ENCODE data around the gene SKI. TPM values are rescaled to one million over a fixed set of nuclear protein-coding genes. Genes with fewer than 3 reads are reported as not detected.

The SKI gene
- total RNA-seq, 1 donor: 48.9 TPM

GRCh38 chr1:2352341-2352896 is 124.3 kb downstream of the SKI start:
- peak; percentile 87 for DNase-seq (ENCODE audit: insufficient read length, low spot score, missing footprints)
- H3K36me3 ChIP-seq (ENCODE audit: insufficient read depth, low read length): no peaks in the 10 kb centered on the region
- TF ChIP-seq, protein P1, sequence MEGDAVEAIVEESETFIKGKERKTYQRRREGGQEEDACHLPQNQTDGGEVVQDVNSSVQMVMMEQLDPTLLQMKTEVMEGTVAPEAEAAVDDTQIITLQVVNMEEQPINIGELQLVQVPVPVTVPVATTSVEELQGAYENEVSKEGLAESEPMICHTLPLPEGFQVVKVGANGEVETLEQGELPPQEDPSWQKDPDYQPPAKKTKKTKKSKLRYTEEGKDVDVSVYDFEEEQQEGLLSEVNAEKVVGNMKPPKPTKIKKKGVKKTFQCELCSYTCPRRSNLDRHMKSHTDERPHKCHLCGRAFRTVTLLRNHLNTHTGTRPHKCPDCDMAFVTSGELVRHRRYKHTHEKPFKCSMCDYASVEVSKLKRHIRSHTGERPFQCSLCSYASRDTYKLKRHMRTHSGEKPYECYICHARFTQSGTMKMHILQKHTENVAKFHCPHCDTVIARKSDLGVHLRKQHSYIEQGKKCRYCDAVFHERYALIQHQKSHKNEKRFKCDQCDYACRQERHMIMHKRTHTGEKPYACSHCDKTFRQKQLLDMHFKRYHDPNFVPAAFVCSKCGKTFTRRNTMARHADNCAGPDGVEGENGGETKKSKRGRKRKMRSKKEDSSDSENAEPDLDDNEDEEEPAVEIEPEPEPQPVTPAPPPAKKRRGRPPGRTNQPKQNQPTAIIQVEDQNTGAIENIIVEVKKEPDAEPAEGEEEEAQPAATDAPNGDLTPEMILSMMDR (IDR thresholded peaks at IDR 0.05; ENCODE audit: extremely low read depth, low read depth, low read length): no peak
- no peaks in the 10 kb centered on the region for H3K9me3 ChIP-seq (ENCODE audit: low read depth, low read length)
- no peak overlapping the region for H3K27ac ChIP-seq (ENCODE audit: low read depth, low read length)
- no peaks in the 10 kb centered on the region for H3K4me1 ChIP-seq (ENCODE audit: insufficient read depth, low read length)
- H3K79me2 ChIP-seq (ENCODE audit: insufficient read depth, low read length): no peaks in the 10 kb centered on the region
- H3K4me2 ChIP-seq (ENCODE audit: insufficient read depth, low read length): no peak overlapping the region
- no peaks in the 10 kb centered on the region for H3K27me3 ChIP-seq (ENCODE audit: insufficient read depth, low read length)
- no peak overlapping the region for H2AFZ ChIP-seq (ENCODE audit: low read length)
- no peak overlapping the region for H3K4me3 ChIP-seq (ENCODE audit: insufficient read depth, low read length)
- H4K20me1 ChIP-seq (ENCODE audit: insufficient read depth, low read length): no peaks in the 10 kb centered on the region

DNA sequence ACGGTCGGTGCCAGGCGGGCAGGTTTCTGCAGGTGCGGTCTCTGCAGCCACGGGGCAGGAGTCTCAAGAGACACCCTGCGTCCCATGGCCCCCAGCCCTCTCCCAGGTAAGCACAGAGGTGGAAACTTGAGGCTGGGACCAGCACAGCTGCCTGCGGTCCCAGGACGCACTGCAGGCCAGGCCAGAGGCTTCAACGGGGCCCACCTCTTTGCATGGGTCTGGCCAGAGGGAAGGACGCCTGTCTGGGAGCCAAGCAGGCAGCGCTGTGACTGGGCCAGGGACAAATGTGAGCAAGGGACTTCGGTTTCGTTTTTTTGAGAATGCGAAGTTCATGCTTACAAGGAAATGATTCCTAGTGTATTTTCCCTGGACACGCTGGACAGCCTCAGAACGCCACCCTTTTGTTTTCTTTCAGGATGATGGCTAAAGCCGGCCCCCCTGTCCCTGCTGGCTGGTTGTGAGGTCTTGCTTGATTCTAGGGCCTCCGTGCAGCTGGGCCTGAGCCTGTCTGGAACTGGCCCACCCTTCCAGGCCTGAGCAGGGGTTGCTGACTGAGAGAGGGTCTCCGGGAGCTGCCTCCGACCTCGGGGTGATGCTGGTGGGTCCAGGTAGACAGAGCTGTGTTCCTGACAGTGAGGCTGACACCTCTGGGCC is 124.9 kb downstream of the SKI start:
- Histone ChIP-seq H3K4me3 (ENCODE audit: insufficient read depth, low read length) (no peak overlapping the region), H3K9me3 (ENCODE audit: low read depth, low read length) (no peaks in the 10 kb centered on the region), H3K36me3 (ENCODE audit: insufficient read depth, low read length) (no peaks in the 10 kb centered on the region), H3K4me2 (ENCODE audit: insufficient read depth, low read length) (no peak overlapping the region), H2AFZ (ENCODE audit: low read length) (peak overlapping the region; percentile 76), H4K20me1 (ENCODE audit: insufficient read depth, low read length) (no peaks in the 10 kb centered on the region), H3K27me3 (ENCODE audit: insufficient read depth, low read length) (no peaks in the 10 kb centered on the region), H3K79me2 (ENCODE audit: insufficient read depth, low read length) (no peaks in the 10 kb centered on the region), H3K4me1 (ENCODE audit: insufficient read depth, low read length) (no peaks in the 10 kb centered on the region), H3K27ac (ENCODE audit: low read depth, low read length) (no peak overlapping the region)
- TF ChIP-seq, protein P1 (IDR thresholded peaks at IDR 0.05; ENCODE audit: extremely low read depth, low read depth, low read length): no peak
- DNase-seq (ENCODE audit: insufficient read length, low spot score, missing footprints): peak; percentile 91

DNA sequence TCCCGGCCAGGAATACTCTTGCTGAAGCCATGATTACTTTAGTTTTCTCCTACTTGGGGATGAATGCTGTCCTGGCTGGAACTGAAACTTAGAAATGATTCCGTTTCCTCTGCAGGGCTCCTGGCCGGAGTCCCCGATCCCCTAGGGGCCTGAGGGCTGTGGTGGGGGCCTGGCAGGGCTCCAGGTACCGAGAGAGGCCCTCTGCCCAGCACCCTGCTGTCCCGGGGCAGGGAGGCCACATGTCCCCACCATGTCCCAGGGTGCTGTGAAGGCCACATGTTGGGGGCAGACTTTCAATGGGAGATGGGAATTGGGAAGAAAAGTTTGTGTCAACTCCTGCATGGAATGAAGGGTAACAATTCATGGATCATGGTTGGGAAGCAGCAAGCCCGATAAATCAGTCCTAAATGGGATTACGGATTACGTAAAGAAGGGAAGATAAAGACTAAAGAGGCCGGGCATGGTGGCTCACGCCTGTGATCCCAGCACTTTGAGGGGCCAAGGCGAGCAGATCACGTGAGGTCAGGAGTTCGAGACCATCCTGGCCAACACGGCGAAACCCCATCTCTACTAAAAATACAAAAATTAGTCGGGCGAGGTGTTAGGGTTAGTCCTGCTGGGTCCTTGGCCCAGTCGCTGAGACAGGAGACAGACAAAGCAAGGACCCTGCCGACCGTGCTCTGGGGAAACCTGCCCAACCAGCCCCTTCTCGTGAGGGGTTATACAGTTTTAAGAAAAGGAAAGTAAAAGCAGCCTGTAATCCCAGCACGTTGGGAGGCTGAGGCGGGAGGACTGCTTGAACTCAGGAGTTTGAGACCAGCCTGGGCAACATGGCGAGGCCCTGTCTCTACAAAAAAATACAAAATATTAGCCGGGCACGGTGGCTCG is 125.7 kb downstream of the SKI start:
- Histone ChIP-seq H3K79me2 (ENCODE audit: insufficient read depth, low read length) (no peaks in the 10 kb centered on the region), H2AFZ (ENCODE audit: low read length) (peak overlapping the region; percentile 76), H3K4me2 (ENCODE audit: insufficient read depth, low read length) (no peak overlapping the region)

More for the DNA sequence above, 125.7 kb downstream of the SKI start:
- TF ChIP-seq, protein P1 (IDR thresholded peaks at IDR 0.05; ENCODE audit: extremely low read depth, low read depth, low read length): no peak
- H3K9me3 ChIP-seq (ENCODE audit: low read depth, low read length): no peaks in the 10 kb centered on the region
- peak; percentile 87 for DNase-seq (ENCODE audit: insufficient read length, low spot score, missing footprints)
- no peaks in the 10 kb centered on the region for H4K20me1 ChIP-seq (ENCODE audit: insufficient read depth, low read length)
- H3K27ac ChIP-seq (ENCODE audit: low read depth, low read length): no peak overlapping the region
- no peaks in the 10 kb centered on the region for H3K27me3 ChIP-seq (ENCODE audit: insufficient read depth, low read length)
- H3K4me3 ChIP-seq (ENCODE audit: insufficient read depth, low read length): no peak overlapping the region
- no peaks in the 10 kb centered on the region for H3K36me3 ChIP-seq (ENCODE audit: insufficient read depth, low read length)
- no peaks in the 10 kb centered on the region for H3K4me1 ChIP-seq (ENCODE audit: insufficient read depth, low read length)
